Stomach smooth muscle (tissue), 2 donors: Measurements from ENCODE around the gene CDHR2.

Experiments
- H3K27ac ChIP-seq: one replicate; pipeline ENCODE4 v1.7.0; 2013; ENCODE audit warnings: mild to moderate bottlenecking, low read length, inconsistent platforms
- H3K27me3 ChIP-seq, 2 donors: one replicate each; pipeline ENCODE4 v1.7.0; 2013; ENCODE audit warnings: low read length in 2 of 2; ENCODE audit not compliant: insufficient read depth in 2 of 2, control insufficient read depth in 1 of 2
- H3K36me3 ChIP-seq, 2 donors: one replicate each; pipeline ENCODE4 v1.7.0; 2013; ENCODE audit warnings: low read length in 2 of 2; ENCODE audit not compliant: control insufficient read depth in 2 of 2, insufficient read depth in 2 of 2
- H3K4me1 ChIP-seq: one replicate; pipeline ENCODE4 v1.7.0; 2013; ENCODE audit warnings: low read length; ENCODE audit not compliant: control insufficient read depth, insufficient read depth
- H3K4me3 ChIP-seq, 2 donors: one replicate each; pipeline ENCODE4 v1.7.0; 2013; ENCODE audit warnings: low read length in 2 of 2
- H3K9ac ChIP-seq, 2 donors: one replicate each; pipeline ENCODE4 v1.7.0; 2013; ENCODE audit warnings: low read length in 2 of 2, mild to moderate bottlenecking in 1 of 2
- H3K9me3 ChIP-seq, 2 donors: one replicate each; pipeline ENCODE4 v1.7.0; 2013; ENCODE audit warnings: low read length in 2 of 2; ENCODE audit not compliant: control insufficient read depth in 2 of 2
- donor health status: healthy.
- donor health status: Pancreatic carcinoma.

CDHR2 gene

DNA sequence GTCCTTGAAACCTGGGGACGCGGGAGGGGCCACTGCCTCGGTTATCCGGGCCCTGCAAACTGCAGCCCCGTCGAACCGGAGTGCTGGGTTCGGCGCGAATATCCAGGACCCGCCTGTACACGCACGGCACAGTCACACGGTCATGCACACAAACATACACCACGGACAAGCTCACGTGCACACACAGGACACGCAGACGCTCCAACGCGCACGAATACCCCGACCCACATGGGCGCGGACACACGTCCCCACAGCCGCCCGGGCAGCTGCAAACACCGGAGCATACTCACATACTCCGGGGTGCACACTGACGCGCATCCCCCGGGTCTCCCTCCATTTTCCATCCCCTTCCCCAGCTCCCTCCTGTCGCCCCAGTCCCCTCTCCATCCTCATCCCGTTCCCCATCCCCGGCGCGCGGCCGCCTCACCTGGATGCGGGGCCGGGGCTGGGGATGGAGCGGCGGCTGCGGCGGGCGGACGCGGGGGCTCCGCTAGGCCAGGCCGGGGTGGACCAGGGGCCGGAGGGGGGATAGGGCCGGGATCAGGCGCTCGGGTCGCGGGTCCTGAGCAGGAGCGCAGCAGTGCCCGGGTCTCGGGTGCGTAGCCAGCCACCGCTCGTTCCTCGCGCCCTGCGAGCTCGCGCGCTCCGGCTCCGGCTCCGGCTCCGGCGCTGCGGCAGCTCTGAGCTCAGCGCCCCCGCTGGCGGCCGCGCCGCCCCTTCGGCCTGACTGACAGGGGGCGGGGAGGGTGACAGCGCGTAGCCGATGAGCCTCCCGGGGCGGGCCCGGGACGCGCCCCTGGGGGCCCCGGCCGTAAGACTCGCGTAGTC lies 80.9 kb downstream of the CDHR2 start, which contains the start of the genes EIF4E1B and SNCB:
EIF4E1B (plus strand) TSS at position 823 of the 828 bp plus-strand sequence. CDS start 12,113 bp downstream, outside the sequence.
SNCB (minus strand) TSS at position 682 of the 828 bp plus-strand sequence. CDS start 880 bp downstream, outside the sequence.
- no peak within 1 kb of the TSS for H3K9ac ChIP-seq
- peaks cover 61 to 70% of the 10 kb centered on the region in 2 donors for H3K27me3 ChIP-seq

GRCh38 chr5:176630681-176631222 lies 81.6 kb downstream of the CDHR2 start:
- Histone ChIP-seq H3K27me3 (peaks cover 59 to 65% of the 10 kb centered on the region in 2 donors), H3K9me3 (peaks cover 0 to 4% of the 10 kb centered on the region in 2 donors), H3K9ac (no peak overlapping the region), H3K4me1 (peaks cover 17% of the 10 kb centered on the region), H3K27ac (no peak overlapping the region), H3K36me3 (no peaks in the 10 kb centered on the region), H3K4me3 (peak overlapping the region; percentile 40 to 66)

More for the DNA sequence above, 80.9 kb downstream of the CDHR2 start, which contains the start of the genes EIF4E1B and SNCB:
- Histone ChIP-seq H3K27ac (no peak within 1 kb of the TSS), H3K4me3 (peak within 1 kb of the TSS; percentile 40 to 66), H3K9me3 (no peaks in the 10 kb centered on the region), H3K36me3 (no peaks in the 10 kb centered on the region), H3K4me1 (peaks cover 17% of the 10 kb centered on the region)

DNA sequence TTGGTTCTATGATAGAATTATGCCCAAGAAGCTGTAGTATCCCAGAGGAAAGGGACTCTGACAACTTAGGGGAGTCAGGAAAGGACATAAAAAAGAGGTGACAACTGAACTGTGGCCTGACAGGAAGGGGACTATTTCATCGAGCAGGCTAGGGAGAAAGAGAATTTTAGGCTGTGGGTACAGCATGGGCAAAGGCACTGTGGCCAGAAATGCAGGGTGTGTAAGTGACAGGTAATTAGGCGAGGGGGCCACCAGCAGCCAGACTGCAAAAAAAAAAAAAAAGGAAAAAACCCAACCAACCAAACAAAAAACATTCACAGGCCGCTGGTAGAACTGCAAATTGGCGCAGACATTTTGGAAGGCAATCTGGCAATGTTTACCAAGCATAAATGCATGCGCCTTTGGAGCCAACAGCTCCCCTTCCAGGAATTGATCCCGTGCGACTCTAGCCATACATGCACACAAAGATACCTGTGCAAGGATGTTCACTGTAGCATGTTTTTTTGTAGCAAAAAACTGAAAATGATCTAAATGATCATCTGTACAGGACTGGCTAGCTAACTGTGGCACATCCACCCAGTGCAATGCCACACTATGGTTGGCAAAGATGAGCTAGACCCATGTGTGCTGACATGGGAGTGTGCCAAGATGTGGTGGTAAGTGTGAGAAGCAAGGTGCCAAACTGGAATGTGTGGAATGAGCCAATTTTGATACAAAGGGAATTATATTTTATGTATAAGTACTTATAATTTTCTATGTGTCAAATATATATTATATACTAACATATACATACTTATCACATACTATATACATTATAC lies 82.5 kb downstream of the CDHR2 start:
- peaks cover 0 to 4% of the 10 kb centered on the region in 2 donors for H3K9me3 ChIP-seq
- H3K27ac ChIP-seq, result no peak overlapping the region
- H3K9ac ChIP-seq, result no peak overlapping the region
- H3K4me3 ChIP-seq, result no peak overlapping the region
- peaks cover 17% of the 10 kb centered on the region for H3K4me1 ChIP-seq
- no peaks in the 10 kb centered on the region for H3K36me3 ChIP-seq
- peaks cover 53 to 58% of the 10 kb centered on the region in 2 donors for H3K27me3 ChIP-seq

DNA sequence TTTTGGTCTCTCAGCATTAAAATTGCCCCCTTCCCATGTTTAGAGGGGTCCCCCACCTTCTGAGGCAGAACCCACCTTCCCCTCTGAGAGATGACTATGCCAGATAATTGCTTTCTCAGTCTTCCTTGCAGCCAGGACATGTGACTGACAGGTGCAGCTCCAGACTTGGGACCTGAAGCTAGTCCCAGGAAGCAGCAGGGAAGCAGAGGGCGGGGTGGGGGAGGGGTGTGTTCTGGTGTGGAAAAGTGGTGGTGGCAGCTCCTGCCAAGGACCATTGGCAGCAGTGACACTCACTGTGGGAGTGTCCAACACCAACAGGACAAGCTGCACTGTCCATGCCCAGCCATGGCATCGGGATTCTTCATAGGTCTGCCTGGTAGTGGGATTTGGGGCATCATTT lies 83.6 kb downstream of the CDHR2 start:
- no peak overlapping the region for H3K27ac ChIP-seq
- H3K36me3 ChIP-seq, result no peaks in the 10 kb centered on the region
- H3K4me3 ChIP-seq, result no peak overlapping the region
- H3K27me3 ChIP-seq, result peaks cover 42 to 48% of the 10 kb centered on the region in 2 donors
- H3K9me3 ChIP-seq, result peaks cover 0 to 4% of the 10 kb centered on the region in 2 donors
- H3K4me1 ChIP-seq, result peaks cover 17% of the 10 kb centered on the region
- H3K9ac ChIP-seq, result no peak overlapping the region

- H3K9ac ChIP-seq, result no peak overlapping the region
- H3K27me3 ChIP-seq, result peaks cover 33 to 39% of the 10 kb centered on the region in 2 donors
- H3K4me1 ChIP-seq, result peaks cover 17% of the 10 kb centered on the region
- H3K9me3 ChIP-seq, result peaks cover 0 to 4% of the 10 kb centered on the region in 2 donors
- no peak overlapping the region for H3K27ac ChIP-seq
- no peak overlapping the region for H3K4me3 ChIP-seq
- no peaks in the 10 kb centered on the region for H3K36me3 ChIP-seq
Observed at GRCh38 chr5:176633598-176633997, 84.5 kb downstream of the CDHR2 start.

GRCh38 chr5:176636426-176636825 lies 87.3 kb downstream of the CDHR2 start:
- H3K4me3 ChIP-seq, result no peak overlapping the region

DNA sequence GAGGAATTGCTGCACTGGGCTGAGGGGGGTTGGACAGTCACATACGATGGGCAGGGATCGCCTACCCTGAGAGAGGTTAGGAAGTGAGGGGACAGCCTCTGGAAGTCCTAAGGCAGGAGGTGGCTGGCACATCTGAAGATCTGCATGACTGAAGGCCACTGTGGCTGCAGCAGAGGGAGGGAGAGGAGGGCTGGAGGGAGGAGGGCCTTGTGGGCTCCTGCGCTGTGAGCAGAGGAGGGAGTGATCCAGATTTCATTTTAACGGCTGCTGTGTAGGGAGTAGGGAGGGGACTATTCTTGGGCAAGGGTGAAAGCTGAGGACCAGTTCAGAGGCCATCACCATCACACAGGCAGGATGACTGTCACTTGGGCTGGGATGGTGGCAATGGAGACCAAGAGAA lies 88.4 kb downstream of the CDHR2 start:
- Histone ChIP-seq H3K27me3 (peaks cover 4 to 9% of the 10 kb centered on the region in 2 donors), H3K4me1 (peaks cover 4% of the 10 kb centered on the region), H3K36me3 (no peaks in the 10 kb centered on the region), H3K9ac (no peak overlapping the region), H3K9me3 (peaks cover 0 to 4% of the 10 kb centered on the region in 2 donors), H3K27ac (no peak overlapping the region), H3K4me3 (no peak overlapping the region)

More at GRCh38 chr5:176636426-176636825, 87.3 kb downstream of the CDHR2 start:
- Histone ChIP-seq H3K36me3 (no peaks in the 10 kb centered on the region), H3K9me3 (peaks cover 0 to 4% of the 10 kb centered on the region in 2 donors), H3K4me1 (peaks cover 4% of the 10 kb centered on the region), H3K9ac (no peak overlapping the region), H3K27ac (no peak overlapping the region), H3K27me3 (peaks cover 11 to 13% of the 10 kb centered on the region in 2 donors)

DNA sequence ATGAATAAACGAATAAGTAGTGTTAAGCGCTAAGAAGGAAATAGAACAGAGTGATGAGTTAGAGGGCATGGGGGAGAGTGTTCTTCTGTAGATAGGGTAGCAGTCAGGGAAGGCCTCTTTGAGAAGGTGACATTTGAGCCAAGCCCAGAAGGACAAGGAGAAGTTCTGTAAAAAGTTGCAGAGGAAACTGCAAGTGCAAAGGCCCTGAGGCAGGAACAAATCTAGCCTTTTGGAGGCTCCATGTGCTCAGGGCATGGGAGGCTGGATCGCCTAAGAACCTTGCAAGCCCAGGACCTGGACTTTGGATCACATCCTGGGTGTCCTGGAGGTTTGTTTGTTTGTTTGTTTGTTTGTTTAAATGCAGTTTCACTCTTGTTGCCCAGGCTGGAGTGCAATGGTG lies 89.3 kb downstream of the CDHR2 start:
- peaks cover 0 to 4% of the 10 kb centered on the region in 2 donors for H3K9me3 ChIP-seq
- no peak overlapping the region for H3K9ac ChIP-seq

DNA sequence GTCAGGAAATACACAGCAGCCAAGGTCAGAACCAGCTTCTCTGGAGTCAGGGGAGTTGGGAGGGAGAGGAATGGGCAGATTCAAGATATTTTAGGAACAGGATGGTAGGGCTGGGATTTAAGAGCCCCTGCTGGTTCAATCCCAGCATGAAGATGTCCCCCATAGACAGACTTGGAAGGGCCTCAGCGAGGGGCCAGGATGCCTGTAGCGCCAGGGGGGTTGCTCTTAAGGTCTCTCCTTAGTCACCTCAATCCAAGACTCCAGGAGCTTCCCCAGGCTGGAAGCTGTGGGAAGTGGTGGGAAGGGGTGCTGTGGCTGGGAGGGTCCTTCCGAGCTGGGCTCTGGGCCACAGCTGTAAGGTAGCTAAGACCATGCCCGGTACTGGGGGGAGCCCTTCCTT lies 90.1 kb downstream of the CDHR2 start:
- no peak overlapping the region for H3K27ac ChIP-seq
- no peak overlapping the region for H3K4me3 ChIP-seq
- H3K4me1 ChIP-seq, result peaks cover 4% of the 10 kb centered on the region
- peaks cover 0 to 4% of the 10 kb centered on the region in 2 donors for H3K9me3 ChIP-seq
- H3K9ac ChIP-seq, result no peak overlapping the region
- no peaks in the 10 kb centered on the region for H3K36me3 ChIP-seq
- peaks cover 0 to 6% of the 10 kb centered on the region in 2 donors for H3K27me3 ChIP-seq

More for the DNA sequence above, 89.3 kb downstream of the CDHR2 start:
- peaks cover 0 to 9% of the 10 kb centered on the region in 2 donors for H3K27me3 ChIP-seq
- H3K27ac ChIP-seq, result no peak overlapping the region
- no peaks in the 10 kb centered on the region for H3K36me3 ChIP-seq
- no peak overlapping the region for H3K4me3 ChIP-seq
- H3K4me1 ChIP-seq, result peaks cover 4% of the 10 kb centered on the region

- peaks cover 0 to 4% of the 10 kb centered on the region in 2 donors for H3K9me3 ChIP-seq
- no peak overlapping the region for H3K27ac ChIP-seq
- peaks cover 4% of the 10 kb centered on the region for H3K4me1 ChIP-seq
Observed at GRCh38 chr5:176639981-176640380, 90.8 kb downstream of the CDHR2 start.

More at GRCh38 chr5:176639981-176640380, 90.8 kb downstream of the CDHR2 start:
- Histone ChIP-seq H3K36me3 (no peaks in the 10 kb centered on the region), H3K9ac (no peak overlapping the region), H3K27me3 (peaks cover 0 to 5% of the 10 kb centered on the region in 2 donors), H3K4me3 (no peak overlapping the region)
